Kidney capillary endothelial cell (primary cell): ENCODE measurements around the gene BCL2.

Source experiments
- DNase-seq: peaks from one replicate; pipeline ENCODE4 v3.0.0-alpha.2; 2018; ENCODE audit warnings: low spot score

BCL2 gene

DNA sequence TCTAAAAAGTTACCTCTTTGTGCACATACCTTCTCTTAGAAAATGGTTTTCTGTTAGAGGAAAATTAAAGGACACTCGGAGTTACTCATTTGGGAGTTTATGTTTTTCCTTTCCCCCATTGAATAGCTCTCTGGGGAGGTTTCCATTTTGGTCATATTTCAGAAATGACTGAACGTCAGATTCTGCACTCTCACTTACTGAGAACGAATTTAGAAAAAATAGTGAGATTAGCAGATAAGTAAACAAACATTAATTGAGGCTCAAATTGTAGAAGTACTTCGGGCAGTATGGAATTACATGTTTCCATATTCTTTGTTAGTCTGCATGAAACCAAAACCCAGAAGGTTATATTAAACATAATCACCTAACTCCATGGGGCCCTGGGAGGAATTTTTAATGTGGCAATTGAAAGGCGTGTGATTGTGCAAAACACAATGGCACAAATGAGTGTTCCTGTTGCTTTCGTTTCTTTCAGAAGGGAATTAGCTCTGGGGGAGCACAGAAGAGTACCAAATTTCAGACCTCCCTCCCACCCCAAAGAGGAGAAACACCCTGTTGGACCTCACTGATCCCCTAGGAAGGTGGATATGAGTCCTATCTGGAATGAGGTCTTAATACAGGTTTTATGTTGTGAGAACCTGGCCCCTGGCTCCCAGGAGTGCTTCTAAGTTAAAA, 212.3 kb downstream of the BCL2 start:
- no peak for DNase-seq

DNA sequence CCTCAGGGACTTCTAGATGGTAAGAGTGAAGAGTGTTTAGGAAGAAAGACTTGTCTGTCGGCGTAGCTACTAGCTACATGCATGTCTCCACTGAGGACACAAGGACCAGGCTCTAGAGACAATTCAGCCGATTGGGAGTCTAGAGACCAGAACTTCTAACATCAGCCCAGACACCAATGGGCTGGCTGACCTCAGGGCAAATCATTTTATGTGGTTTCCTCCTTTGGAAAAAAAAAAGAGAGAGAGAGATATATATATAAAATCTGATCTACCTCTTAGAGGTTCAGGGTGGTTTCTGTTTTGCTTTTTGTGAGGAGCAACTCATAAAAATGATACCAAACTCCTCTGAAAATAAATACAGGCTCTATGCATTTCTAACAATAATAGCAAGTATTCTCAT, 212.8 kb downstream of the BCL2 start:
- DNase-seq, result no peak

DNA sequence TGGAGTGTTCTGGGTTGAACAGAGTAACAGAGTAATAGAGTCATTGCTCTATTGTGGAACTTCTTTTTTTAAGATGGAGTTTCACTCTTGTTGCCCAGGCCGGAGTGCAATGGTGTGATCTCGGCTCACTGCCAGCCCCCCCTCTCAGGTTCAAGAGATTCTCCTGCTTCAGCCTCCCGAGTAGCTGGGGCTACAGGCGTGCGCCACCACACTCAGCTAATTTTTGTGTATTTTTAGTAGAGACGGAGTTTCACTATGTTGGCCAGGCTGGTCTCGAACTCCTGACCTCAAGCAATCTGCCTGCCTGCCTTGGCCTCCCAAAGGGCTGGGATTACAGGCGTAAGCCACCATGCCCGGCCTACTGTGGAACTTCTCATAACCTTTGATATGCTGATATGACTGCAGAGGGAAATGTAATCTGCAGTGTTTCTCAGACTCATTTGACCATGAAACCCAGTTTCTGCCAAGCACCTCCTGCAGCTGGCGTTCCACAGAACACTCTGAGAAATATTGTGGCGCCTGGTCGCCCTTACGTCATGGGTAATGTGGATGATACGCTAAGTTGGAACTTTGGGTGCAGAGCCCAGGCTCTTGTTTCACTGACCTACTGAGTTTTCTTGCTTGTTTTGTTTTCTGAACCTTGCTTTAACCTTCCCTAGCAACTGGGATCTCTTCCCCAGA, 213.8 kb downstream of the BCL2 start:
- no peak for DNase-seq

DNA sequence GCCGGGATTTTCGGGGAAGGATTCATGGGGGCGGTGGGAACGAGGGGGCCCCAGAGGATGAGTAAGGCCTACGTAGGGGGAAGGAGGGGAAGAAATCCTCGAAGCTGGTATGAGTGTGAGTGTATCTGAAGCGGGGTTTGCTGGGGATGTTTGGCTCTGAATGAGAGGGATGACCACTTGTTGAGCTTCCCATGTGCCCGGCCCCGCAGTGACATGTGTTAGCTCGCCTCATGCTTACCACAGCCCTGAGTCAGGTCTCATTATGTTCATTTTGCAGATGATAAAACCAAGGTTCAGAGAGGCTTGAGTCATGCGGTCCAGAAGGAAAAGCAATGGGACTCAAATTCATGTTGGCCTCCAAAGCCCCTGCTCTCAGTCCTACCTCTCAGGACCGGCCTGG, 214.7 kb downstream of the BCL2 start:
- DNase-seq, result no peak

DNA sequence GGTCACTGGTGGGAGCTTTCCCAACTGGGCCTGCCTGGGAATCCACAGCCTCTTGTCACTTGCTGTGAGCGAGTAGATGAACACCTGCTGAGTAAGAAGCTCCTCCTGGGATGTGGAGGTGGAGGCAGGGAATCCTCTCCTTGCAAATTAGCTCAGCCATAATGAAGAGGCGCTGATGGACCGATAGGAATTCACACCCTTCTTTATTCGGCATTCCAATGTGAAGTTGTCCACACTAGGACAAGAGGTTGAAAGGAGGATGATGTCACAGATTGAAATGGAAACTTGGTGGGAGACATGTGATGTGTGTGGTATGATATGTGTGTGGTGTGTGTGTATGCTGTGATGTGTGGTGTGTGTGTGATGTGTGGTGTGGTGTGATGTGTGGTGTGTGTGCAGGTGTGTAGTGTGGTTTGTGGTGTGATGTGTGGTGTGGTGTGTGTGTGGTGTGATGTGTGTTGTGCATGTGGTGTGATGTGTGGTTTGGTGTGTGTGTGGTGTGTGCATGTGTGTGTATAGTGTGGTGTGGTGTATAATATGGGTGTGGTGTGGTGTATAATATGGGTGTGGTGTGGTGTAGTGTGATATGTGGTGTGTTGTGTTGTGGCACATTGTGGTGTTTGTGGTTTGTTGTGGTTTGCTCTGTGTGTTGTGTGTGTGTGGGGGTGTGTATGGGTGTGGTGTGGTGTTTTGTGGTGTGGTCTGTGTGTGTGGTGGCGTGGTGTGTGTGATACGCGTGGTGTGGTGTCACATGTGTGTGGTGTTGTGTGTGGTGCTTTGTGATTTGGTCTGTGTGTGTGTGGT, 216.4 kb downstream of the BCL2 start:
- no peak for DNase-seq

DNA sequence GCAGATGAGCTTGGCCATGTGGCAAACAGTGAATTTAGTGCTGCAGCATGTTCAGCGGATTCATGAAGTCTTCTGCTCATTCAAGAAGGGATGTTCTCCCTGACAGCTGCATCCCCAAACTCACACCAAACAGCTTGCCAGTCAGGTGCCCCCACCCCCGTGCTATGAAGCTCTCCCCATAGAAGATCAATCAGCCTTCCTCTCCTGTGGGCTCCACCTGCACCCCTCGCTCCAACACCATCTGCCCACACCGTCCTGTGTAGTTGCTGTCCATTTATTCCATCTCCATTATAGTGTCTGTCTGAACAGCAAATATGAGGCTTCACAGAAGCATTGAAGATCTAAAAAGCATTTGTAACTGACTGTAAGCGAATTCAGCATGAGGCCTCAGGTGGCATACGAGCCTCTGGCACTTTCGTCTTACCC, 218.9 kb downstream of the BCL2 start:
- DNase-seq, result no peak

DNA sequence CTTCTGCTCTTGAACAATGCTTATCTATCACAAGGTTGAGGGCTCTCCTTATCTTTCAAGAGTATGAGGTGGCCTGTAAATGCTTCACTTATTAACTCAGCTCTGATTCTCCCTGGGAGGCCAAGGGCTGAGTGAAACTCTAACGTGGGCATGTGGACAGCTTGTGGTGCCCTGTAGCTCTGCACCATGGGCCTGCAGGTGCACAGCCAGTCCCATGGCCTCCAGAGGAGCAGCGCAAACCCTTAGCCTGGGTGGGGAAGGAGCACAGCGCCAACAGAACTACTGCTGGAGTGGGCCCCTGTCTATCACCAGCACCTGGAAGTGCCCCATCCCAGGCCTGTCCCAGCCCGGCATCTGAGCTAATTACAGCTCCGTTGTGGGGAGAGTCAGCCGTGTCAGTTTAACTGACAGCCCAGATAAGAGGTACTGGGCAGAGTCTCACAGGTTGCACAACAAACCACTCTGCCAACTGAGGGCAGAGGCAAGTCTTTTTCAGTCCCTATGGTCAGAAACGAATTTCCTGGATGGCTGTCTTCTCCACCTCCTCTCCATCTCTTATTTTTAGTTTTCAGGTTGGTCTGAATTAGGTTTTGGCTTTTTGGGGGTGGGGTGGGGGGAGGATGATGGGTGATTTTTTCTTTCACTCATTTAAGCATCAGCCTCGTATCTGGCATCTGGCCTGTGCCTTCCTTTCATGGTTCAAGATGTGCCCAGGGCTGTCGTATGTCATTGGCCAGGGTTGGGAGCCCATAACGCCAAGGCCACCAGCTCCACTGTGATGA, 219.5 kb downstream of the BCL2 start:
- DNase-seq, result no peak

DNA sequence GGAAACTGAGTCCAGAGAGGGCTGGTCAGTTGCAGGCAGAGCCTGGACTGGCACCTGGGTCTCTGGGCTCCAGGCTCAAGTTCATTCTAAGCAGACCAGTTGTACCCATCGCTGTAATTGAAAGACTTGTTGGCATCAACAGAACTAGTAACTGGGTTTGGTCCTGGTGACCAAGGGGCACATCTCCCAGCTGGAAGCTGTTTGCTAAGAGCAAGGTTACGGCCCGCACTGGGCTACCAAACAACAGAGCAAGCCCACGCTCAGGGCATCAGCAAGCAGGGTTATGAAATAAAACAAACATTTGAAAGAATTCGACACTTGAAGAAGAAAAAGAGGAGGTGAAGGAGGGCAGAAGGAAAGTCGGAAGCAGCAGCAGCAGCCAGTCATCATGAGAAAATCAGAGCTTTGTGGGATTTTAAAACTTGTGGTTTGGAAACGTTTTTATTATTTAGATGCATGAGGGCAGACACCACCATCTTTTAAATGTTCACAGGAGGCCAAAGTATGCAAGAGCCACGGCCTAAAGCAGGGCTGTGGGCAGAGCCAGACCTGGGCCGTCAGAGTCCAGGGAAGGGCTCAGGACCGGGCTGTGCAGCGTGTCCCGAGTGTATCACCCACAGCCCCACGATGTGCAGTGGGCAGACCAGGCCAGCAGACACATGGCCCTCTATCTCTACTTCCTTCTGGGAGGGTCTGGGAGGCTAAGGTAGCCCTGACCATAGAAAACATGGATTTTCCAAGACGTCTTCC, 220.3 kb downstream of the BCL2 start:
- DNase-seq, result no peak

DNA sequence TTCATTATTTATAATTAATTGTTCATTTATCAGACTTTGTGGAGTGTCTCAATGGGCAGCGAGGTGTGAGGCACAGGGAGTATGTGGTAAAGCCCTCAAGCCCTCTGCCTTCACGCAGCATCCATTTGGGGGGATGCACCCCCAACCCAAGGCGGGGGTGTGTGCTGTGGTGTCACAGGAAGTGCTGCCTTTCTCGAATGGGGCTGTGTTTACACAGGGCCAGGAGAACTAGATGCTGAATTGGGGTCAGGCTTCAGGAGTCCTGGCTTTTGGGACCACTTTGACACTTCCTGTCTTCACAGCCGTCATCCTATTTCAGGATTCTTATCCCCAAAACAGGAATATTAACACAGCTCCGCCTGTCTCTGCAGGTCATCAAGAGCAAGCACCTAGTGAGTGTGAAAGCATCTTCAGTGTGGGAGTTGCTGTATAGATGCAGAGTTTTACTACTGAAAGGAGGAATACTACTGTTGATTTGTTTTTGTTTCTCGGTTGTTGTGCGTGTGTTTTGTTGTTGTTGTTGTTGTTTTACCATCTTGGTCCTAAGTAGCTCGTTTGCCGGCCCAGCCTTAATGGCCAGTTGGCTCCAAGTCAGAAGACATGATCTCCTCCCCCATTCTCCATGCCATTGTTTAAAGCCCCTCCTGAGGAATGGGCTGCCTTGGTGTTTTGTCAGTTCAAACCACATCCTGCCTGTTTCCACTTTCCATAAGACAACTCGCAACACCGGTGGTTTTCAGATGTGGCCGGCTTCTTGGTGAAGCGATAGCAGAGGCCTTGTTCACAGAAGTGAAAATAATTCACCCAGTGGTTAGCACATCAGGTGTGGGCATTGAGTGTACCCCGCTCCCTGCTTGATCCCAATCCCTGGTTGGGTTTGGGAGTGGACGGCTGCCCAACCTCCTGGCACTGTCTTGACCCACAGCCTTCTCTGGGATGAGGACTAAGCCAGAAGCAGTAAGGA, 221.3 kb downstream of the BCL2 start:
- no peak for DNase-seq

DNA sequence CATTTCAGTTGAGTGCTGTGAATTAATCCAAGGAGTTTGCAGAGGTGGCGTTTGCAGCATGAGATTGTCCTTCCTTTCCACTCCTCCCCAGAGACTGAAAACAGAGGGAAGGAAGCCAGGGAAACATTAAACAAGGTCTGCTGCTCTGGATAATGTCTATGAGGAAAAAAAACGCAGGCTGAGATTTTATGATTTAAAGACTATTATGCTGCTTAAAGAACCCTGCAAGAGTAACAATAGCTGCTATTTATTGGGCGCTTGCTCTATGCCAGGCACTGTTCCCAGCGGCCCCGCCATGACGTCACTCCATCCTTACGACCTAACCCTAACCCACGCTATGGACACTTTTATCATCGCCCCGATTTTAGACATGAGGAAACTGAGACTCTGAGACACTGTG, 222.4 kb downstream of the BCL2 start:
- no peak for DNase-seq

DNA sequence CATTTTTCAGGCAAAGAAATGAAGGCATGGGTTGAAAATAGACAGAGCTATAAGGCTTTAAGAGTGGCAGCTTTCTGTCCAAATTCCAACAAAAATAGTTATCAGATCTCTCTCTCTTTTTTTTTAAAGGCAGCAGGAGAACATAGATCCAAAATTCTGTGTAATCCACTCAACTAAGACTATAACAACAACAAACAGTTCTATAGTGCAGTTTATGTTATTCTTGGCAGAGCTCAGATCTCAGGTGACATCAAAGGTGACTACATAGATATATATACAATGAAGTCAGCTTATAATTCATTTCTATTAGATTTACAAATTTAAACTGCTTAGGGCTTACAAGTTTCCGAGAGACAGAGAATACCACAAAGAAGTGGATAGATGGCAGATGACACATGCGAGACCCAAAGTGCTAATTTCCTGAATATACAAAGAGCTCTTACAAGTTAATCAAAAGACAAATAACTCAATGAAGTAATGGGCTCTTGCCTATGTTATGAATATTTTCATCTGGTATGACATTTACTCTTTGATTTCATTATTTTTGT, 223.2 kb downstream of the BCL2 start:
- DNase-seq, result no peak

DNA sequence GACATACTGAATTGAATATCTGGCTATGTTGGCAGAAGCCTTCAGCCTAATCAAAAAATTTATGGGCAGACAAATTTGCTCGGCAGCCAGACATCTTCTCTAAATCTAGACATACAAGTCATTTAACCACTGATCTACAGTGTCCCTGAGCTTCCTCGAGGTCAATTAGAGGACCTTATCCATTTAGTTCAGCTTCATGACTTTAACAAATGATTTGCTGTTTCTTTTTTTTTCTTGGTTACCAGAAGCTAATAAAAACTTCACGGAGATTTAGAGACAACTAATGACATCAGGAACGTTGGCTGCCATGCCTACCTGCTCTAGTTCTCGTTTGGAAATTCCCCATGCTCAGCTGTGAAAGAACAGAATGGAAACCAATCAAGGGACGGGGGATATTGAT, 223.8 kb downstream of the BCL2 start:
- DNase-seq, result no peak

DNA sequence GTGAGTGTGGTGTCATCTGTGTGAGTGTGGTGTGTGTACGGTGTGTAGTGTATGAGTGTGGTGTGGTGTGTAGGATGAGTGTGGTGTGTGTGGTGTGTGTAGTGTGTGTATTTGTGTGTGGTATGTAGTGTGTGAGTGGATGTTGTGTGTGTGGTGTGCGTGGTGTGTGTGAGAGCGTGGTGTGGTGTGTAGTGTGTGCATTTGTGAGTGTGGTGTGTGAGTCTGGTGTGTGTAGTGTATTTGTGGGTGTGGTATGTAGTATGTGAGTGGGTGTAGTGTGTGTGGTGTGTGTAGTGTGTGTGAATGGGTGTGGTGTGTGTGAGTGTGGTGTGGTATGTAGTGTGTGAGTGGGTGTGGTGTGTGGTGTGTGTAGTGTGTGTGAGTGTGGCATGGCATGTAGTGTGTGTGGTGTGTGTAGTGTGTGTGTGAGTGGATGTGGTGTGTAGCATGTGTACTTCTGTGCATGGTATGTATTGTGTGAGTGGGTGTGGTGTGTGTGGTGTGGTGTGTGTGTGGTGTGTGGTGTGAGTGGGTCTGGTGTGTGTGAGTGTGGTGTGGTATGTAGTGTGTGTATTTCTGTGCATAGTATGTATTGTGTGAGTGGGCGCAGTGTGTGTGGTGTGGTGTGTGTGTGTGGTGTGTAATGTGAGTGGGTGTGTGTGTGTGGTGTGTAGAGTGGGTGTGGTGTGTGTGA, 227.8 kb downstream of the BCL2 start:
- DNase-seq, result no peak

DNA sequence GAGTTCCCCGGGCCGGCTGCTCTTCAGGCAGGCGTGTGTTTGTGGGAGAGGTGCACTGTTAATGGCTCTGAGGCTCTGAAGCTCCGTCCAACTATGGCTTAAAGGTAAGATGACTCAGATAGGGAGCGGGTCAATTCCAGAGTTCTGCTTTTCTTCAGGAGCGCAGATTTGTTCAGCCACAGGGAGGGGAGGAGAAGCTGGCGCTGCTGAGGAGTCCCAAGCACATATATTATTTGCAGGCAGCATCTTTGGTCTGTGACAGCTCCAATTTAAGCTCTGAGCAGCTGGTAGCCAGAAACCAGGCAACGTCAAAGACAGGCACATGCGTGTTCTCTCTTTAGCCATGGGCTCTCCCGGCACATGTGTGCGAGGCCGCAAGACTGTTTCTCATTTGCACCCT, 229.2 kb downstream of the BCL2 start:
- no peak for DNase-seq

DNA sequence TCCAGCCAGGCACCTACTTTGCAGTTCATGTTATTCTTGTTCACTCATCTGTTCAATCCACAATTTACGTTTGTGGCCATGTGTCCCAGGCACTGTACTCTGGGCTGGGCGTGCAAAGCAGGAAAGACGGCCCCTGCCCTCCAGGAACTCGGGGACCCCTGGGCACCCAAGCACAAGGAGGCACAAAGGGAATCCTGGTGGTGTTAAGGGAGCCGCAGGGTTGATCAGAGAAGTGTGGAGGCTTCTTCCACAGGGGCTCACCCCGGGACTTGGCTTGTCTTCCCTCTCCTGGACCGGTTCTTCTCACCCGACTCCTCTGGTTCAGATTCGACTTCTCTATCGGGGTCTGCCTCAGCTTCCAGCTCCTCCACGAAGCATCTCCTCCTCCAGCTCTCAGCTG, 230.5 kb downstream of the BCL2 start:
- no peak for DNase-seq

DNA sequence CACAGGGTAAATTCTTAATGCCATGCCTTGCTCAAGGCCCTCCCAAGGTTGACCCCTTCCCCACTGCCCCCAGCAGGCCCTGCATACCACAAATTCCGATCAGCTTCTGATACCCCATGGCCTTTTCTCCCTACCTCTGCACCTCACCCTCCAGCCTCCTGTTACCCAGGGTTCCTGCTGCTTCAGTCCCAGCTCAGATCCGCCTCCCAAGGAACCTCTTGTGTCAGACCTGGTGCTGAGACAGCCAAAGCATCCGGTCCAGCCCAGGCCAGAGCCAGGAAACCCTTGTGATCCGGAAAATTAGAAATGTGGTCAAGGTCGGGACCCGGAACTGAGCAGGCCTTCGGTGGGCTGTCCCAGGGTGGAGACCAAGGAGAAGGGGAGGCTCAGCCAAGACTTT, 231.3 kb downstream of the BCL2 start:
- peak; percentile 34 for DNase-seq

DNA sequence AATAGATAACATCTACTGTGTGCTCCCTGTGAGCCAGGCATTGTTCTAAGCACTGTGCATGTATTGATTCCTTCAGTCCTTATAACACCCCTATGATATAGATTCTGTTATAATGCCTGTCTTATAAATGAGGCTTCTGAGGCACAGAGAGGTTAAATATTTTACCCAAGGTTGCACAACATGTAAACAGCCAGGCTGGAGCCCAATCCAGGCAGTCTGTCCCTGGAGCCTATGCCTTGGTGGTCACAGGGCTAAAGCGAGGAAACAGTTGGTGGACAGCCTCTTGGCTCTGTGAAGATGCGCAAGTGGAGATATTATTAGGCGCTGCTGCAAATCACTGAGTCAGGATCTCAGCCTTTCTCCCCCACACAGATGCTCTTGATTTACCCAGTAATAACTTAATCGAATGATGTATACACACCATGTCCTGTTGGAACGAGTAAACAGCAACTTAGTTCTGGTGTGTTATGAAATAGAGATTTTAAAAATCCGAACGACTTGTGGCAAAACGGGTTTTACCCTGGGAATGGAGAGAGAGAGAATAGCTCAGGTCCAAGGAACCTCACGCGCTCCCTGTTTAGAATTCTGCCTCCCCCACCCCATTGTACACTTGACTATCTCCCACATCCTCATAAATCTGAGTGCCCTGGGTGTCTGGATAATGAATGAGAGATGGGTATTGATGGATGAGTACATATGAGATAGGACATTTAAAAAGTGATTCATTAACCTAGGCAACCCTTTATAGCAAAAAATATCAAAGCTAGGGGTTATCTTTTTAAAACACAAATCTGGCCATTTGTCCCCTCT, 231.9 kb downstream of the BCL2 start:
- DNase-seq, result no peak

DNA sequence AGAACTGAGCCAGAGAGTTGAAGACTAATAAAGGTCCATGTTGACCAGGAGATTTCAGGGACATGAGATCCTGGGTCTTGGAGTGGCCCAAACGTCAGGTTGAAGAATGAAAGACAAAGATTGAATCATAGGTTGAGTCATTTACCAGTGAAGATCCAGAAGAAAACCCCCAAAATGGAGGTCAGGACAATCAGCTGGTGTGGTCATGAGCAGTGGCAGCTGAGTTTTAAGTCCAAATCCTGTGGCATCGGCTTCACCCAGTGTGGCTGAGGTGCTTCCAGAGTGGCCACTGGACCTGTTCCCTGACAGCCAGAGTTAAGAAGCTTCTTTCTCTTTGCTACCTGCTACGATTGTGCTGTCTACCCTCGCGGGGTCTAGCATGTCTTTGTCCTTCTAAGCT, 234.0 kb downstream of the BCL2 start:
- no peak for DNase-seq

DNA sequence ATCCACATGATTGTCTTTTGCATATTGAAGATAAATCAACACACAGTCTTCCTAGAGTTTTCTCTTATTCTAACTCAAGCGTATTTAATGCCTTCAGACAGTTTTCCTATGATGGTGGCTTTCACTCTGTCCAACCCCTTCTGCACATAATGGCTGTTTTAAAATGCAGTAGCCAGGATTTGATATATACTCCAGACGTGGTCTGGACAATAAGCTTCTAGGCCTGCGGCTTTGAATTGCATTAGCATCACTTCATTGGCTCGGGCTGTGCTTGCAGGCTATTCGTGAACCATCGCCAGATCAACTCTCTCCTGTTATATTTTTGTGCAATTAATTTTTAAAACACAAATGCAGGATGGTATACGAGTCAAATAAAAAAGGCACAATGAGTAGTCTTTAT, 235.3 kb downstream of the BCL2 start:
- no peak for DNase-seq
